ENCODE data around the gene CCDC102A. TPM values are rescaled to one million over a fixed set of nuclear protein-coding genes. Genes with fewer than 3 reads are reported as not detected.

Gene CCDC102A
- total RNA-seq, 1 experiment from 2014 or later = 8.1 TPM

- H3K9me3 ChIP-seq (ENCODE audit: insufficient read depth, low read depth) = no peaks in the 10 kb centered on the region
- no peaks in the 10 kb centered on the region for H3K9me2 ChIP-seq (ENCODE audit: insufficient read depth)
- H3K36me3 ChIP-seq (ENCODE audit: low read depth) = no peaks in the 10 kb centered on the region
- ChIA-PET CTCF (no interaction called here), POLR2A (ENCODE audit: unreplicated experiment) (no interaction called here)
- no peak overlapping the region for H3K4me3 ChIP-seq
- BruUV-seq (replicated peaks) = no TSS peak
- DNase-seq = no peak
- intact Hi-C loops (cut with micrococcal nuclease; ENCODE audit: unreplicated experiment) = no loop called here
- H3K79me2 ChIP-seq (ENCODE audit: low read depth) = no peaks in the 10 kb centered on the region
- no peaks in the 10 kb centered on the region for H4K20me1 ChIP-seq (ENCODE audit: insufficient read depth)
- TF ChIP-seq EZH2 (IDR thresholded peaks at IDR 0.05; ENCODE audit: low read depth) = no peak
- TF ChIP-seq, protein P1, sequence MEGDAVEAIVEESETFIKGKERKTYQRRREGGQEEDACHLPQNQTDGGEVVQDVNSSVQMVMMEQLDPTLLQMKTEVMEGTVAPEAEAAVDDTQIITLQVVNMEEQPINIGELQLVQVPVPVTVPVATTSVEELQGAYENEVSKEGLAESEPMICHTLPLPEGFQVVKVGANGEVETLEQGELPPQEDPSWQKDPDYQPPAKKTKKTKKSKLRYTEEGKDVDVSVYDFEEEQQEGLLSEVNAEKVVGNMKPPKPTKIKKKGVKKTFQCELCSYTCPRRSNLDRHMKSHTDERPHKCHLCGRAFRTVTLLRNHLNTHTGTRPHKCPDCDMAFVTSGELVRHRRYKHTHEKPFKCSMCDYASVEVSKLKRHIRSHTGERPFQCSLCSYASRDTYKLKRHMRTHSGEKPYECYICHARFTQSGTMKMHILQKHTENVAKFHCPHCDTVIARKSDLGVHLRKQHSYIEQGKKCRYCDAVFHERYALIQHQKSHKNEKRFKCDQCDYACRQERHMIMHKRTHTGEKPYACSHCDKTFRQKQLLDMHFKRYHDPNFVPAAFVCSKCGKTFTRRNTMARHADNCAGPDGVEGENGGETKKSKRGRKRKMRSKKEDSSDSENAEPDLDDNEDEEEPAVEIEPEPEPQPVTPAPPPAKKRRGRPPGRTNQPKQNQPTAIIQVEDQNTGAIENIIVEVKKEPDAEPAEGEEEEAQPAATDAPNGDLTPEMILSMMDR (conservative IDR thresholded peaks at IDR 0.05) = no peak
- no peak overlapping the region for H3K27ac ChIP-seq
- H3F3A ChIP-seq (ENCODE audit: insufficient read depth, low read depth) = no peaks in the 10 kb centered on the region
- no peaks in the 10 kb centered on the region for H3K27me3 ChIP-seq (ENCODE audit: insufficient read depth, low read depth)
- H3K4me2 ChIP-seq = no peak overlapping the region
- H2AFZ ChIP-seq = no peak overlapping the region
- no peaks in the 10 kb centered on the region for H3K4me1 ChIP-seq (replicated peaks; ENCODE audit: insufficient read depth)
Measured at GRCh38 chr16:57517397-57518367, 18.7 kb downstream of the CCDC102A start.

DNA sequence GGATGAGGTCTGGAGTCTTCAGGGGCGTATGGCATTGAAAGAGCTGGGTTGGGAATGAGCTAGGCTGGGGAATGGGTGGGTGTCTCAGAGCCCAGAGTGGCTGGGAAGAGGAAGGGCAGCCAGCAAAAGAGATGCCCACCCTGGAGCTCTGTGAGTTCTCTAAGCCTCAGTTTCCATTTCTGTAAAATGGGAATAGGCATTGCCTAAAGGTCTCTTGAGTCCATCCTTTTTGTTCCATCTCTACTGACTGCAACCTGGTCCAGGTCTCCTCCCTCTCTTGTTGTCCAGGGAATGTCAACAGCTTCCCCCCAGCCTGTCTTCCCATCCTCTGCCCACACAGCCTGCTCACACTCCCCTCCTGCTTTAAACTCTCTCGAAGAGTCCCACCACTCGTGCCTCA lies 19.6 kb downstream of the CCDC102A start:
- BruUV-seq (replicated peaks) = no TSS peak
- H3K4me2 ChIP-seq = no peak overlapping the region
- H3K36me3 ChIP-seq (ENCODE audit: low read depth) = no peaks in the 10 kb centered on the region
- H3K27me3 ChIP-seq (ENCODE audit: insufficient read depth, low read depth) = no peaks in the 10 kb centered on the region
- no peaks in the 10 kb centered on the region for H3K9me3 ChIP-seq (ENCODE audit: insufficient read depth, low read depth)
- H3K4me1 ChIP-seq (replicated peaks; ENCODE audit: insufficient read depth) = no peaks in the 10 kb centered on the region
- POLR2A ChIA-PET (ENCODE audit: unreplicated experiment) = no interaction called here
- TF ChIP-seq, protein P1 (conservative IDR thresholded peaks at IDR 0.05) = no peak
- no peak for TF ChIP-seq EZH2 (IDR thresholded peaks at IDR 0.05; ENCODE audit: low read depth)
- CTCF ChIA-PET = no interaction called here
- H3F3A ChIP-seq (ENCODE audit: insufficient read depth, low read depth) = no peaks in the 10 kb centered on the region
- intact Hi-C loops (cut with micrococcal nuclease; ENCODE audit: unreplicated experiment) = no loop called here
- H4K20me1 ChIP-seq (ENCODE audit: insufficient read depth) = no peaks in the 10 kb centered on the region
- no peaks in the 10 kb centered on the region for H3K9me2 ChIP-seq (ENCODE audit: insufficient read depth)
- no peak overlapping the region for H3K27ac ChIP-seq
- no peak overlapping the region for H2AFZ ChIP-seq
- H3K4me3 ChIP-seq = no peak overlapping the region
- H3K79me2 ChIP-seq (ENCODE audit: low read depth) = no peaks in the 10 kb centered on the region
- DNase-seq = no peak

DNA sequence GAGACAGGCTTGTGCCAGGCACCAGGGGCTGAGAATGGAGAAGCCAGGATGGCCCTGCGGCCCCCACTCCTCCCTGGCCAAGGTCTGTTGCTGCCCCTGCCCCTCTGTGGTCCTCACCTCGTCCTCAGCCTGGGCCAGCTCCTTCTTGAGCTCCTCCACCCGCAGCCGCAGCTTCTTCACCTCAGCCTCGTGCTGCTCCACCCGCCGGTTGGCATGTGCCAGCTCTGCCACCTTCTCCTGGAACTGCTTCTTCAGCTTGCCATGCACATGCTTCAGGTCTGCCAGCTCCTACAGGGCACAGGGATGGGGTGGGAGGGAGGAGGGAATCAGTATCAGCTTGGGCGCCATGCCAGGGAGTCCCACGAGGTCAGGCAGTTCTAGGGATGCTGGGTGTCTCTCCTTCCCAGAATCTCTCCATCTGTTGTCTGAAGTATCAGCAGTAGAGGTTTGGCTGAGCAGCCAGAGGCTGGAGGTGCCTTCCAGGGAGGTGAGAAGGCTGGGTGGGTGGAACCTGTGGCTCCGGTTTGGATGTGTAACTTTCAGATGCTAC lies 20.1 kb downstream of the CCDC102A start:
- Histone ChIP-seq H3K36me3 (ENCODE audit: low read depth) (no peaks in the 10 kb centered on the region), H3K27ac (no peak overlapping the region), H3K79me2 (ENCODE audit: low read depth) (no peaks in the 10 kb centered on the region), H3K27me3 (ENCODE audit: insufficient read depth, low read depth) (no peaks in the 10 kb centered on the region), H2AFZ (no peak overlapping the region), H3F3A (ENCODE audit: insufficient read depth, low read depth) (no peaks in the 10 kb centered on the region), H3K4me2 (no peak overlapping the region), H3K9me2 (ENCODE audit: insufficient read depth) (no peaks in the 10 kb centered on the region), H3K4me1 (replicated peaks; ENCODE audit: insufficient read depth) (no peaks in the 10 kb centered on the region), H3K9me3 (ENCODE audit: insufficient read depth, low read depth) (no peaks in the 10 kb centered on the region), H4K20me1 (ENCODE audit: insufficient read depth) (no peaks in the 10 kb centered on the region), H3K4me3 (no peak overlapping the region)
- BruUV-seq (replicated peaks) = no TSS peak
- no peak for DNase-seq
- ChIA-PET POLR2A (ENCODE audit: unreplicated experiment) (interaction anchor here (0.7 kb wide), 1 partner anchor 77 kb away, joined by 16 read pairs; no protein-coding TSS in a partner anchor), CTCF (no interaction called here)
- TF ChIP-seq, protein P1 (conservative IDR thresholded peaks at IDR 0.05) = no peak
- TF ChIP-seq EZH2 (IDR thresholded peaks at IDR 0.05; ENCODE audit: low read depth) = no peak
- intact Hi-C loops (cut with micrococcal nuclease; ENCODE audit: unreplicated experiment) = no loop called here
